Sigmoid colon (tissue), 4 donors: ENCODE data around the gene IRGC.

ENCODE experiments used
- CTCF ChIP-seq, 4 experiments: fragments of 450-650 bp in 3 of 4; fragments of 200-600 bp in 1 of 4; IDR thresholded peaks; one replicate each; pipeline ENCODE4 v1.5.1; 2016 to 2019; ENCODE audit warnings: antibody characterized with exemption in 4 of 4, mild to moderate bottlenecking in 3 of 4, moderate library complexity in 2 of 4
- POLR2A ChIP-seq, 2 donors: fragments of 450-650 bp; IDR thresholded peaks; one replicate each; pipeline ENCODE4 v1.6.1; 2016; ENCODE audit warnings: antibody characterized with exemption in 2 of 2, mild to moderate bottlenecking in 2 of 2, moderate library complexity in 2 of 2
- POLR2AphosphoS5 ChIP-seq, 4 donors: sonication (generic); formaldehyde crosslinking; IDR thresholded peaks; one replicate each; pipeline ENCODE4 v1.6.1; 2017; ENCODE audit warnings: antibody characterized with exemption in 4 of 4

GRCh38 chr19:43673637-43674036 is 42.2 kb upstream of the IRGC start:
- no peak for TF ChIP-seq POLR2A (IDR thresholded peaks at IDR 0.05)
- no peak for TF ChIP-seq CTCF (IDR thresholded peaks at IDR 0.05)
- no peak for TF ChIP-seq POLR2AphosphoS5 (IDR thresholded peaks at IDR 0.05)
